ENCODE measurements around the gene ARTN.

DNA sequence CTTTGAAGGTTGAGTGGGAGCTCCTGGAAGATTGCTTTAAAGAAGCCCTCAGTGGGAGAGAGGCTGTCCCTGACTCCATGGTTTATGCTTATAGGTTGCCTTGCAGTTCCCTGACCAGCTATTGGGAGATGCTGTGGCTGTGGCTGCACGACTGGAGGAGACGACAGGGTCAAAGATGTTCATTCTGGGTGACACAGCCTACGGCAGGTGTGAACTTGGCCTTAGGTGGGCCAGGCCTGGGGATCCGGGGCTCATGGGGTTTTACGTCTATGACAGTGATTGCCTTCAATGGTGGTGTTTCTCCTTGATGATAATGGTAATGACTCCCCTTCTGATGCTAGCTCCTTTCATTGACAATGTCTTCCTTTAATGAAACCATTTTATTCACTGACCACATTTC, 36.9 kb downstream of the ARTN start:
- TF ChIP-seq, protein P1, sequence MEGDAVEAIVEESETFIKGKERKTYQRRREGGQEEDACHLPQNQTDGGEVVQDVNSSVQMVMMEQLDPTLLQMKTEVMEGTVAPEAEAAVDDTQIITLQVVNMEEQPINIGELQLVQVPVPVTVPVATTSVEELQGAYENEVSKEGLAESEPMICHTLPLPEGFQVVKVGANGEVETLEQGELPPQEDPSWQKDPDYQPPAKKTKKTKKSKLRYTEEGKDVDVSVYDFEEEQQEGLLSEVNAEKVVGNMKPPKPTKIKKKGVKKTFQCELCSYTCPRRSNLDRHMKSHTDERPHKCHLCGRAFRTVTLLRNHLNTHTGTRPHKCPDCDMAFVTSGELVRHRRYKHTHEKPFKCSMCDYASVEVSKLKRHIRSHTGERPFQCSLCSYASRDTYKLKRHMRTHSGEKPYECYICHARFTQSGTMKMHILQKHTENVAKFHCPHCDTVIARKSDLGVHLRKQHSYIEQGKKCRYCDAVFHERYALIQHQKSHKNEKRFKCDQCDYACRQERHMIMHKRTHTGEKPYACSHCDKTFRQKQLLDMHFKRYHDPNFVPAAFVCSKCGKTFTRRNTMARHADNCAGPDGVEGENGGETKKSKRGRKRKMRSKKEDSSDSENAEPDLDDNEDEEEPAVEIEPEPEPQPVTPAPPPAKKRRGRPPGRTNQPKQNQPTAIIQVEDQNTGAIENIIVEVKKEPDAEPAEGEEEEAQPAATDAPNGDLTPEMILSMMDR (IDR thresholded peaks at IDR 0.05) = no peak
- TF ChIP-seq POLR2A (IDR thresholded peaks at IDR 0.05) = no peak

Data from heart left ventricle (tissue), 13 donors.